Measurements from ENCODE around the gene SENP3. TPM values are rescaled to one million over a fixed set of nuclear protein-coding genes. Genes with fewer than 3 reads are reported as not detected.

SENP3 gene
- total RNA-seq, 1 donor from 2014 or later = 92.0 TPM

DNA sequence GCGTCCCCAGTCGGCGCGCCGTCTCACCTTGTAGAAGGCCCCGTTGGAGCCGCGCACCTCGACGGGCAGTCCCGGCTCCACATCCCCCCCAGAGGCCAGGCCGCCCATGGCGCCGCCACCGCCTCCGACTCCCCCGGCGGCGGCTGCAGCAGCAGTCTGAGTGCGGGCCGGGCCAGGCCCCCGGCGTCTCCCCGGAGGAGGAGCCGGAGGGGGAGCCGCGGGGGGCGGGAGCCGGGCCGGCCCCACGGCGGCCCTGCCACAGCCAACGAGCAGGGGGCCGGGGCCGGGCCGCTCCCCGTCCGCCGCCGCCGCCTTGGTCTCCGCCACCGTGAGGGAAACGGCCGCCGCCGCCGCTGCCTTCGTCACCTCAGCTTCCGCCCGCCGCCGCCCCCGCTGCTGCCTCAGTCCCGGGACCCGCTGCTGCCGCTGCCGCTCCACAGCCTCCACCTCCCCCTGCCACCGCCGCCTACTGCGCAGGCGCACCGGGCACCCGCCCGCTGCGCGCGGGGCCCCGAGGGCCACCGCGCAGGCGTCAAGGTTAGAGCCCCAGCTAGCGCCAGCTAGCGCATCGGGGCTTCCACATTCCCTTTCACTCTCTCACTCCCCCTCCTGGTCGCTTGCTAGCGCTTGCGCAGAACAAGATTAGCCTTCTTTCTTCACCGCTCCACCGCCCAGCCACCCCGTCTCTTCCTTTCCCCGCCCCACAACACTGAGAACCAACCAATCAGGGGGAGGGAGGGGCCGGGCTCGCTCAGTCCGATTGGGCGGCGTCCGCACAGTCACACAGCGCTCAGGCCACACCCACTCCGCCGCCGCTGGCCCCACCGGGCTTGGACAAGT, 52.9 kb downstream of the SENP3 start, which contains the start of gene FXR2:
Gene FXR2 (minus strand): TSS at position 473 of the 840 bp plus-strand sequence. CDS start 365 bp downstream, at position 108.
- H3K27me3 ChIP-seq = no peaks in the 10 kb centered on the region
- TF ChIP-seq, protein P1, sequence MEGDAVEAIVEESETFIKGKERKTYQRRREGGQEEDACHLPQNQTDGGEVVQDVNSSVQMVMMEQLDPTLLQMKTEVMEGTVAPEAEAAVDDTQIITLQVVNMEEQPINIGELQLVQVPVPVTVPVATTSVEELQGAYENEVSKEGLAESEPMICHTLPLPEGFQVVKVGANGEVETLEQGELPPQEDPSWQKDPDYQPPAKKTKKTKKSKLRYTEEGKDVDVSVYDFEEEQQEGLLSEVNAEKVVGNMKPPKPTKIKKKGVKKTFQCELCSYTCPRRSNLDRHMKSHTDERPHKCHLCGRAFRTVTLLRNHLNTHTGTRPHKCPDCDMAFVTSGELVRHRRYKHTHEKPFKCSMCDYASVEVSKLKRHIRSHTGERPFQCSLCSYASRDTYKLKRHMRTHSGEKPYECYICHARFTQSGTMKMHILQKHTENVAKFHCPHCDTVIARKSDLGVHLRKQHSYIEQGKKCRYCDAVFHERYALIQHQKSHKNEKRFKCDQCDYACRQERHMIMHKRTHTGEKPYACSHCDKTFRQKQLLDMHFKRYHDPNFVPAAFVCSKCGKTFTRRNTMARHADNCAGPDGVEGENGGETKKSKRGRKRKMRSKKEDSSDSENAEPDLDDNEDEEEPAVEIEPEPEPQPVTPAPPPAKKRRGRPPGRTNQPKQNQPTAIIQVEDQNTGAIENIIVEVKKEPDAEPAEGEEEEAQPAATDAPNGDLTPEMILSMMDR (IDR thresholded peaks at IDR 0.05) = peak; percentile 61 to 67 (median 62)
- no peaks in the 10 kb centered on the region for H3K36me3 ChIP-seq
- DNase-seq (ENCODE audit: low spot score in 2 of 2) = peak; percentile 98 to 100
- peaks cover 0 to 26% of the 10 kb centered on the region in 2 donors for H3K4me1 ChIP-seq
- intact Hi-C loops (cut with DNase I) = loop anchor here (1.0 to 10.0 kb wide), 7 partner anchors 13 to 264 kb away; partner anchors contain the start of genes POLR2A, SAT2 and WRAP53
- H3K27ac ChIP-seq = peak within 1 kb of the TSS; percentile 85 to 89
- no peaks in the 10 kb centered on the region for H3K9me3 ChIP-seq
- peak within 1 kb of the TSS; percentile 91 to 97 for H3K4me3 ChIP-seq

DNA sequence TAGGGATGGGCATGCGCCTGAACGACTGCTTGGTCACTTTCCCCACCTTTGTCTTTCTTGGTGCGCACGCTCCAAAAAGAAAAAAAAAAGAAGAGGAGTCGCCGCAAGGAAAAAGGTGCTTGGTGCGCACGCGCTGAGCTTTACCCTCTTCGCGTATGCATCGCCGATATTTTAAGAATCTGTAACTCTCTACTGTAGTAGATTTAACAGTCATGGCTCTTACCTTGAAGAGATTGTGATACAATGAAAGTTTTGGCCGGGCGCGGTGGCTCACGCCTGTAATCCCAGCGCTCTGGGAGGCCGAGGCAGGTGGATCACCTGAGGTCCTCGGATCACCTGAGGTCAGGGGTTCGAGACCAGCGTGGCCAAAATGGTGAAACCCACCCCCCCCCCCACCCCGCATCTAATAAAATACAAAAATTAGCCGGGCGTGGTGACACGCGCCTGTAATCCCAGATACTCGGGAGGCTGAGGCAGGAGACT, 53.6 kb downstream of the SENP3 start:
- Histone ChIP-seq H3K36me3 (no peaks in the 10 kb centered on the region), H3K9me3 (no peaks in the 10 kb centered on the region), H3K27me3 (no peaks in the 10 kb centered on the region), H3K27ac (peak overlapping the region; percentile 85 to 89), H3K4me1 (peaks cover 0 to 24% of the 10 kb centered on the region in 2 donors), H3K4me3 (peak overlapping the region; percentile 50 to 70)
- intact Hi-C loops (cut with DNase I) = loop anchor here (1.0 to 10.0 kb wide), 5 partner anchors 12 to 265 kb away; partner anchors contain the start of gene SAT2
- no peak for DNase-seq (ENCODE audit: low spot score in 2 of 2)
- TF ChIP-seq, protein P1 (IDR thresholded peaks at IDR 0.05) = no peak

DNA sequence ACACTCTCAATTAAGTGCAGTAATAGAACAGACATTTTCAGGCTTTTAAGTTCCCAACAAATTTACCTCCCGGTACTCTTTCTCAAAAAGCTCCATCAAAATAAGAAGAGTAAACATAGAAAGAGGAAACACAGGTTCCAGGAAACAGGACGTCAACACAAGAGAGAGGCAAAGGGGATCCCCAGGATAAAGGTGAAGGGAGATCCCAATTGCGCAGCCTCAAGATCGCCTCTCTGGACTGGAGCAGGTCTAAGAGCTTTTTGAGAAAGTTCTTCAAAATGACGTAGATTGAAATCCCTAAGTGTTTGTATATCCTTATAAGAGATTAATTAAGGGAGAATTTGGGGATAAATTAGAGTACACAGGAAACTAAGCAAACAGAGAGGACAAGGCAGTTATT, 56.9 kb downstream of the SENP3 start:
- TF ChIP-seq, protein P1 (IDR thresholded peaks at IDR 0.05) = no peak

DNA sequence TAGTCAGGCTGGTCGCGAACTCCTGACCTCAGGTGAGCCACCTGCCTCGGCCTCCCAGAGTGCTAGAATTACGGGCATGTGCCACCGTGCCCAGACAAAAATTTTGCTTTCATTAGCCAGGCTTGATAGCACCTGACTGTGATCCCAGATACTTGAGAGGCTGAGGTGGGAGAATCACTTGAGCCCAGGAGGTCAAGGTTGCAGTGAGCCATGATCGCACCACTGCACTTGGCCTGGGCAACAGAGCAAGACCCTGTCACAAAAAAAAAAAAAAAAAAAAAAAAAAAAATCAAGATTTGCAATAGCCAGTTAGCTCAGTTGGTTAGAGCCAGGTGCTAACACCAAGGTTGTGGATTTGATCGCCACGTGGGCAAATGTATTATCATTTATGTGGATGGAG, 59.1 kb downstream of the SENP3 start:
- Histone ChIP-seq H3K9me3 (no peaks in the 10 kb centered on the region), H3K27ac (no peak overlapping the region), H3K4me1 (no peaks in the 10 kb centered on the region), H3K27me3 (no peaks in the 10 kb centered on the region), H3K4me3 (no peak overlapping the region), H3K36me3 (no peaks in the 10 kb centered on the region)
- TF ChIP-seq, protein P1 (IDR thresholded peaks at IDR 0.05) = no peak
- intact Hi-C loops (cut with DNase I) = no loop called here
- no peak for DNase-seq (ENCODE audit: low spot score in 2 of 2)

More for the DNA sequence above, 56.9 kb downstream of the SENP3 start:
- Histone ChIP-seq H3K36me3 (no peaks in the 10 kb centered on the region), H3K27ac (no peak overlapping the region), H3K9me3 (no peaks in the 10 kb centered on the region), H3K4me3 (no peak overlapping the region), H3K4me1 (peaks cover 0 to 6% of the 10 kb centered on the region in 2 donors), H3K27me3 (no peaks in the 10 kb centered on the region)
- no peak for DNase-seq (ENCODE audit: low spot score in 2 of 2)
- intact Hi-C loops (cut with DNase I) = loop anchor here (10.0 kb wide), 1 partner anchor 226 kb away; no protein-coding TSS in a partner anchor

Other genes starting within 250 kb of the SENP3 start
- 52.4 TPM for gene GPS2, start 246.6 kb upstream of the SENP3 start, total RNA-seq
- gene NEURL4, start 232.6 kb upstream of the SENP3 start, total RNA-seq = 22.0 TPM
- gene ACAP1, start 225.4 kb upstream of the SENP3 start, total RNA-seq = 12.0 TPM
- 14.6 TPM for gene KCTD11, start 209.8 kb upstream of the SENP3 start, total RNA-seq
- not detected for gene TMEM95, start 206.8 kb upstream of the SENP3 start, total RNA-seq
- 0.43 TPM for gene TNK1, start 180.8 kb upstream of the SENP3 start, total RNA-seq
- 297 TPM for gene PLSCR3, start 167.4 kb upstream of the SENP3 start, total RNA-seq
- gene TMEM256, start 157.8 kb upstream of the SENP3 start, total RNA-seq = 241 TPM
- 34.3 TPM for gene NLGN2, start 154.1 kb upstream of the SENP3 start, total RNA-seq
- not detected for gene SPEM1, start 141.6 kb upstream of the SENP3 start, total RNA-seq
- not detected for gene SPEM2, start 136.3 kb upstream of the SENP3 start, total RNA-seq
- not detected for gene SPEM3, start 133.1 kb upstream of the SENP3 start, total RNA-seq
- gene TMEM102, start 126.5 kb upstream of the SENP3 start, total RNA-seq = 20.4 TPM
- 0.32 TPM for gene FGF11, start 122.4 kb upstream of the SENP3 start, total RNA-seq
- gene CHRNB1, start 116.9 kb upstream of the SENP3 start, total RNA-seq = 5.0 TPM
- gene ZBTB4, start 82.3 kb upstream of the SENP3 start, total RNA-seq = 67.9 TPM
- gene SLC35G6, start 80.5 kb upstream of the SENP3 start, total RNA-seq = not detected
- 69.5 TPM for gene POLR2A, start 77.6 kb upstream of the SENP3 start, total RNA-seq
- gene TNFSF12, start 12.9 kb upstream of the SENP3 start, total RNA-seq = 88.6 TPM
- 17.5 TPM for gene TNFSF13, start 3.2 kb upstream of the SENP3 start, total RNA-seq
- gene CD68, start 17.7 kb downstream of the SENP3 start, total RNA-seq = 151 TPM
- 157 TPM for gene MPDU1, start 21.9 kb downstream of the SENP3 start, total RNA-seq
- not detected for gene SOX15, start 28.2 kb downstream of the SENP3 start, total RNA-seq
- 19.3 TPM for gene FXR2, start 53.0 kb downstream of the SENP3 start, total RNA-seq
- 22.6 TPM for gene SAT2, start 65.9 kb downstream of the SENP3 start, total RNA-seq
- gene SHBG, start 68.2 kb downstream of the SENP3 start, total RNA-seq = not detected
- gene ATP1B2, start 89.0 kb downstream of the SENP3 start, total RNA-seq = 0.11 TPM
- gene TP53, start 125.6 kb downstream of the SENP3 start, total RNA-seq = 48.0 TPM
- gene WRAP53, start 126.6 kb downstream of the SENP3 start, total RNA-seq = 1.5 TPM
- gene EFNB3, start 143.3 kb downstream of the SENP3 start, total RNA-seq = not detected
- gene DNAH2, start 155.8 kb downstream of the SENP3 start, total RNA-seq = 0.43 TPM

All from ascending aorta (tissue), 2 donors.